GM18526 (cell line): ENCODE data around the gene PCK2.
A peak's percentile ranks its signal among the peaks of the same experiment; 100 is the strongest.

ENCODE experiments used
- POLR2A ChIP-seq: IDR thresholded peaks from 3 replicates; pipeline ENCODE4 v1.6.1; 2011; ENCODE audit not compliant: insufficient read length; ENCODE audit errors: extremely low read depth

The PCK2 gene

GRCh38 chr14:24145219-24145618 lies 51.1 kb downstream of the PCK2 start:
- TF ChIP-seq POLR2A: no peak

- TF ChIP-seq POLR2A: no peak
These were observed 51.8 kb downstream of the PCK2 start for GRCh38 chr14:24145690-24146452.

GRCh38 chr14:24146453-24146977 lies 52.4 kb downstream of the PCK2 start, which contains the start of gene PSME2:
TSS of gene PSME2 (minus strand) at chr14:24146610. CDS start at chr14:24146581, 29 bp downstream.
- peak; percentile 82 for TF ChIP-seq POLR2A

GRCh38 chr14:24146978-24147760 lies 53.1 kb downstream of the PCK2 start, which contains the start of gene RNF31:
TSS of gene RNF31 (plus strand) at chr14:24147498. CDS start at chr14:24147699, 201 bp downstream.
- TF ChIP-seq POLR2A: peak; percentile 72

- TF ChIP-seq POLR2A: no peak
These were observed 53.8 kb downstream of the PCK2 start for GRCh38 chr14:24147761-24148428.

- TF ChIP-seq POLR2A: no peak
These were observed 55.3 kb downstream of the PCK2 start for GRCh38 chr14:24149302-24149969.

GRCh38 chr14:24150061-24150460 lies 56.0 kb downstream of the PCK2 start:
- TF ChIP-seq POLR2A: no peak

GRCh38 chr14:24150567-24150966 lies 56.5 kb downstream of the PCK2 start:
- TF ChIP-seq POLR2A: no peak

- TF ChIP-seq POLR2A: no peak
These were observed 56.9 kb downstream of the PCK2 start for GRCh38 chr14:24150993-24151392.

- no peak for TF ChIP-seq POLR2A
These were observed 57.4 kb downstream of the PCK2 start for GRCh38 chr14:24151404-24152080.
